ENCODE data around the gene CENPF. TPM values are rescaled to one million over a fixed set of nuclear protein-coding genes. Genes with fewer than 3 reads are reported as not detected.

Gene CENPF
- total RNA-seq, 1 experiment from 2014 or later, result 113 TPM

- DNase-seq, result no peak
- no peak overlapping the region for H3K27ac ChIP-seq (ENCODE audit: insufficient read length, low read depth, low read length)
- no CpG with 5 or more reads among the region's 6 CpGs for WGBS (ENCODE audit: extremely low coverage, insufficient read length, low lambda C conversion rate)
- H3K4me2 ChIP-seq (ENCODE audit: insufficient read depth, insufficient read length, low read length), result no peak overlapping the region
- no peaks in the 10 kb centered on the region for H3K23me2 ChIP-seq (ENCODE audit: insufficient read length, low read depth, low read length, poor library complexity, severe bottlenecking)
- no peak overlapping the region for H3K4ac ChIP-seq (ENCODE audit: low read depth, low read length)
- no peak overlapping the region for H3K27ac Mint-ChIP-seq
- no peak overlapping the region for H3T11ph ChIP-seq (ENCODE audit: low read length)
- H3K79me1 ChIP-seq (ENCODE audit: insufficient read depth, low read depth, low read length, poor library complexity, severe bottlenecking), result no peaks in the 10 kb centered on the region
- no peaks in the 10 kb centered on the region for H3K27me3 ChIP-seq (ENCODE audit: insufficient read depth, low read length)
- H3K9me3 ChIP-seq (ENCODE audit: control insufficient read depth, low read depth, low read length), result no peaks in the 10 kb centered on the region
- peaks cover 0 to under 1% (median 0%) of the 10 kb centered on the region in 3 experiments; a peak in 1 of 7 replicates for H3K36me3 Mint-ChIP-seq (ENCODE audit: insufficient read depth in 1 of 3, low read depth in 3 of 3)
- H3K9ac ChIP-seq (ENCODE audit: extremely low read depth, insufficient read length, low read length), result no peak overlapping the region
- H2BK20ac ChIP-seq (ENCODE audit: low read depth, low read length, poor library complexity, severe bottlenecking), result no peak overlapping the region
- H3K56ac ChIP-seq (ENCODE audit: insufficient read length, low read depth, low read length), result no peak overlapping the region
- H4K5ac ChIP-seq (ENCODE audit: insufficient read length, low read depth, low read length), result no peak overlapping the region
- no peak overlapping the region for H3K14ac ChIP-seq (ENCODE audit: insufficient read depth, low read length)
- no peaks in the 10 kb centered on the region for H4K20me1 ChIP-seq (ENCODE audit: control insufficient read depth, insufficient read depth, insufficient read length)
- no peak overlapping the region for H2AFZ ChIP-seq (ENCODE audit: low read length)
- no peaks in the 10 kb centered on the region for H3K79me2 ChIP-seq (ENCODE audit: insufficient read depth, low read length)
- H2BK15ac ChIP-seq (ENCODE audit: low read depth, low read length), result no peak overlapping the region
- no peak overlapping the region for H2BK12ac ChIP-seq (ENCODE audit: insufficient read length, low read depth, low read length)
- H4K8ac ChIP-seq (replicated peaks; ENCODE audit: insufficient read length, low read depth, low read length), result no peak overlapping the region
- H2BK5ac ChIP-seq (ENCODE audit: insufficient read length, low read length), result no peak overlapping the region
- no peak overlapping the region for H2BK120ac ChIP-seq (ENCODE audit: low read depth, low read length, poor library complexity, severe bottlenecking)
- H4K91ac ChIP-seq (ENCODE audit: insufficient read length, low read depth, low read length), result no peak overlapping the region
- H3K9me3 Mint-ChIP-seq, result peaks cover 1% of the 10 kb centered on the region in 2 experiments; a peak in 4 of 5 replicates
- no peak overlapping the region for H3K23ac ChIP-seq (ENCODE audit: insufficient read length, low read depth, low read length)
- H3K27me3 Mint-ChIP-seq (ENCODE audit: low read depth), result no peaks in the 10 kb centered on the region
- no peak overlapping the region for H2AK5ac ChIP-seq (ENCODE audit: insufficient read length, low read length)
- no peak overlapping the region for H3K4me3 Mint-ChIP-seq
- no peak overlapping the region for H3K18ac ChIP-seq (ENCODE audit: insufficient read length, low read depth, low read length)
- peaks cover 10 to 14% of the 10 kb centered on the region in 2 experiments for H3K4me1 Mint-ChIP-seq
- TF ChIP-seq CTCF (conservative IDR thresholded peaks at IDR 0.05), result no peak
- peaks cover 6% of the 10 kb centered on the region for H3K4me1 ChIP-seq (ENCODE audit: insufficient read depth, low read length)
Observed at GRCh38 chr1:214583113-214583512, 19.9 kb upstream of the CENPF start.

All from H9 (cell line).